Colonic mucosa (tissue), 4 donors: ENCODE data around the gene ATXN7. TPM values are rescaled to one million over a fixed set of nuclear protein-coding genes. Genes with fewer than 3 reads are reported as not detected.
A peak's percentile ranks its signal among the peaks of the same experiment; 100 is the strongest.

ENCODE experiments used
- DNase-seq: peaks from one replicate; pipeline ENCODE4 v3.0.0-alpha.2; 2020
- H3K27ac ChIP-seq: fragments of 200-600 bp; one replicate; pipeline ENCODE4 v1.8.0; 2021
- H3K27me3 ChIP-seq: fragments of 200-600 bp; one replicate; pipeline ENCODE4 v1.8.0; 2021
- H3K36me3 ChIP-seq: fragments of 200-600 bp; one replicate; pipeline ENCODE4 v1.8.0; 2021
- H3K4me1 ChIP-seq: fragments of 200-600 bp; one replicate; pipeline ENCODE4 v1.8.0; 2021; ENCODE audit warnings: mild to moderate bottlenecking
- H3K4me3 ChIP-seq: fragments of 200-600 bp; one replicate; pipeline ENCODE4 v1.8.0; 2021
- H3K9ac ChIP-seq, 2 donors: one replicate each; pipeline ENCODE4 v1.7.0; 2013; ENCODE audit warnings: control low read depth in 2 of 2, low read depth in 2 of 2, low read length in 2 of 2
- H3K9me3 ChIP-seq: fragments of 200-600 bp; one replicate; pipeline ENCODE4 v1.8.0; 2021
- intact Hi-C: fragments of 100-400 bp; cut with DNase I; formaldehyde crosslinking; loops from one replicate; pipeline ENCODE4 v1.14.1; 2022
- total RNA-seq, 2 donors: library from RNA; stranded (reverse); fragmentation: NEBNext Ultra II Directional in 1 of 2; extraction: Animal tissue kit (Norgen Biotek cat#: 25700) in 1 of 2; gene quantifications; one replicate each; pipeline ENCODE4 v1.2.1, GENCODE V29; 2021
- TF ChIP-seq, protein P1 (sequence below): fragments of 200-600 bp; IDR thresholded peaks from one replicate; pipeline ENCODE4 v1.8.0; 2022; ENCODE audit warnings: antibody characterized with exemption, mild to moderate bottlenecking
- donor health status: healthy.
- donor health status: DM: no; HTN: no; CAD: no.
- donor health status: DM: no; HTN: no; CAD: no.

Gene ATXN7
- total RNA-seq, 2 donors from 2014 or later: 22.9 to 31.6 TPM

DNA sequence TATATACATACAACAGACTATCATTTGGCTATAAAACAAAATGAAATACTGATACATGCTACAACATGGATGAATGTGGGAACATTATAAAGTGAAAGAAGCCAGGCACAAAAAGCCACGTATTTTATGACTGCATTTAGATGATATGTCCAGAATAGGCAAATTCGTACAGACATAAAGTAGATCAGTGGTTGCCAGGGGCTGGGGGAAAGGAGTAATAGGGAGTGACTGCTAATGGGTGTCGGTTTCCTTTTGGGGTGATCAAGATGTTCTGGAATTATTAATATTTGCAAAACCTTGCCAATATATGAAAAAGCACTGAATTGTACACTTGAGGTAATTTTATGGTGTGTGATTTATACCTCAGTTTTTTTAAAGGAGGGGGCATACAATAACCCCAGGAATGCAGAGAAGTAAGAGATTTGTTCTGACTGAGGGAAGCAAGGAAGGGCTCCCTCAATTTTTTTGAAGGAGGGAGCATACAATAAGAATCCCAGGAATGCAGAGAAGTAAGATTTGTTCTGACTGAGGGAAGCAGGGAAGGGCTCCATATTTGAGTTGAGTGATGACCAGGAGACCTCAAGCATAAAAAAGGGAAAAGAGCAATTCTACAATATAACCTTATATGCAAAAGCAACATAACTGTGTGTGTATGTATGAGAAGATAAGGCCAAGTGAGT lies 153.4 kb downstream of the ATXN7 start:
- Histone ChIP-seq H3K4me3 (no peak overlapping the region), H3K4me1 (peaks cover 4% of the 10 kb centered on the region), H3K9ac (no peak overlapping the region), H3K27me3 (no peaks in the 10 kb centered on the region), H3K27ac (no peak overlapping the region), H3K9me3 (no peaks in the 10 kb centered on the region), H3K36me3 (peaks cover 6% of the 10 kb centered on the region)
- TF ChIP-seq, protein P1, sequence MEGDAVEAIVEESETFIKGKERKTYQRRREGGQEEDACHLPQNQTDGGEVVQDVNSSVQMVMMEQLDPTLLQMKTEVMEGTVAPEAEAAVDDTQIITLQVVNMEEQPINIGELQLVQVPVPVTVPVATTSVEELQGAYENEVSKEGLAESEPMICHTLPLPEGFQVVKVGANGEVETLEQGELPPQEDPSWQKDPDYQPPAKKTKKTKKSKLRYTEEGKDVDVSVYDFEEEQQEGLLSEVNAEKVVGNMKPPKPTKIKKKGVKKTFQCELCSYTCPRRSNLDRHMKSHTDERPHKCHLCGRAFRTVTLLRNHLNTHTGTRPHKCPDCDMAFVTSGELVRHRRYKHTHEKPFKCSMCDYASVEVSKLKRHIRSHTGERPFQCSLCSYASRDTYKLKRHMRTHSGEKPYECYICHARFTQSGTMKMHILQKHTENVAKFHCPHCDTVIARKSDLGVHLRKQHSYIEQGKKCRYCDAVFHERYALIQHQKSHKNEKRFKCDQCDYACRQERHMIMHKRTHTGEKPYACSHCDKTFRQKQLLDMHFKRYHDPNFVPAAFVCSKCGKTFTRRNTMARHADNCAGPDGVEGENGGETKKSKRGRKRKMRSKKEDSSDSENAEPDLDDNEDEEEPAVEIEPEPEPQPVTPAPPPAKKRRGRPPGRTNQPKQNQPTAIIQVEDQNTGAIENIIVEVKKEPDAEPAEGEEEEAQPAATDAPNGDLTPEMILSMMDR: no peak
- DNase-seq: no peak
- intact Hi-C loops: no loop called here

- DNase-seq: no peak
- Histone ChIP-seq H3K36me3 (peaks cover 6% of the 10 kb centered on the region), H3K4me3 (no peak overlapping the region), H3K4me1 (peaks cover 7% of the 10 kb centered on the region), H3K9me3 (no peaks in the 10 kb centered on the region), H3K27me3 (no peaks in the 10 kb centered on the region), H3K27ac (no peak overlapping the region), H3K9ac (no peak overlapping the region)
- TF ChIP-seq, protein P1: no peak
- intact Hi-C loops: no loop called here
Observed at GRCh38 chr3:64019271-64019670, 155.6 kb downstream of the ATXN7 start.

GRCh38 chr3:64019879-64020278 lies 156.2 kb downstream of the ATXN7 start:
- Histone ChIP-seq H3K9ac (no peak overlapping the region), H3K9me3 (no peaks in the 10 kb centered on the region), H3K36me3 (peaks cover 6% of the 10 kb centered on the region), H3K27me3 (no peaks in the 10 kb centered on the region), H3K4me1 (peaks cover 7% of the 10 kb centered on the region), H3K27ac (no peak overlapping the region), H3K4me3 (no peak overlapping the region)
- no peak for DNase-seq
- TF ChIP-seq, protein P1: no peak
- intact Hi-C loops: no loop called here

- TF ChIP-seq, protein P1: no peak
- no peaks in the 10 kb centered on the region for H3K27me3 ChIP-seq
- no peak for DNase-seq
- H3K36me3 ChIP-seq: peaks cover 6% of the 10 kb centered on the region
- H3K9me3 ChIP-seq: no peaks in the 10 kb centered on the region
- intact Hi-C loops: no loop called here
- no peak overlapping the region for H3K9ac ChIP-seq
- H3K4me3 ChIP-seq: no peak overlapping the region
- no peak overlapping the region for H3K27ac ChIP-seq
- H3K4me1 ChIP-seq: peaks cover 7% of the 10 kb centered on the region
Observed at GRCh38 chr3:64021922-64022321, 158.3 kb downstream of the ATXN7 start.

GRCh38 chr3:64022451-64023186 lies 159.0 kb downstream of the ATXN7 start:
- Histone ChIP-seq H3K27me3 (no peaks in the 10 kb centered on the region), H3K27ac (peak overlapping the region; percentile 51), H3K4me1 (peaks cover 7% of the 10 kb centered on the region), H3K36me3 (peaks cover 6% of the 10 kb centered on the region), H3K4me3 (peak overlapping the region; percentile 90), H3K9ac (peak overlapping the region; percentile 92 to 96), H3K9me3 (no peaks in the 10 kb centered on the region)
- peak; percentile 20 for DNase-seq
- intact Hi-C loops: no loop called here
- TF ChIP-seq, protein P1: no peak
